MV-4-11 (cell line): ENCODE results near the gene UXT.

Experiments used
- DNase-seq: peaks from one replicate; lab custom pipeline; 2025; lab: John Stamatoyannopoulos, UW

UXT gene

GRCh38 chrX:47649271-47649670 is 9.7 kb downstream of the UXT start:
- DNase-seq = no peak

GRCh38 chrX:47648376-47648775 is 10.6 kb downstream of the UXT start:
- no peak for DNase-seq

DNA sequence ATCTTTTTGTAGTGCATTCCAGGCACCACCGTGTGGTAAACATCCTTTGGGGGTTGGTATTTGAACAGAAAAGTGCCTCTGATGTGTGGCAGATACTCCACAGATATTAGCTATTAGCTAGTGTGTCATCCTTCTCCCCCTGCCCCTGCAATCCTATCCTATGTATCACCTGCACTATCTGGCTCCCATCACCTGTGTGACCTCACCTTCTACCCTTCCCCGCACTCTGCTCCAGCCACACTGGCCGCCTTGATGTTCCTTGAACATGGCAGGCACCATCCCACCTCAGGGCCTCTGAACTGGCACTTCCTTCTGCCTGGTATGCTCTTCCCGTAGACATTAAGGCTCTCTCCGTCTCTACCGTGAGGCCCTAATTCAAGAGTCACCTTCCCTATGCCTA is 12.3 kb downstream of the UXT start:
- DNase-seq = no peak

- DNase-seq = no peak
Observed at GRCh38 chrX:47645530-47645929, 13.4 kb downstream of the UXT start.

GRCh38 chrX:47644557-47645091 is 14.4 kb downstream of the UXT start:
- peak; percentile 14 for DNase-seq

DNA sequence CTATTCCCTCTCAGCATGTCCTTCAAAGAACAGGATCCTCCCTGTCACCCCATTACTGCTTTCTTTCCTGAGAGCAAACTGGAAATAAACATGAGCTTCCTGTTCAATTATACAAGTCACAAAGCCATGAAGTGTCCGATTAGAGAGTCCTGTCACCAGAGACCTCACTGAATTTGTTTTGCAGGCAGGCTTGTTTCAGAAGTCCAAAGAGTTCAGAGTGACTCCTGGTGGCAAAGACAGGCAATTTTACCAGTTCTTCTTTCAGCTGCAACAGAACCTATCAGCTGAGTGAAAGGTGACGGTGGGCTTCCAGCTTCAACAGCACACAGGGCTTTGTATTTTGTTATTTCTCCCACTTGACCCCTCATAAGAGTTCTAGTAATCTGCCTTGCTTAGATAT is 15.1 kb downstream of the UXT start:
- peak; percentile 29 for DNase-seq

- DNase-seq = no peak
Observed at GRCh38 chrX:47638816-47639215, 20.2 kb downstream of the UXT start.

DNA sequence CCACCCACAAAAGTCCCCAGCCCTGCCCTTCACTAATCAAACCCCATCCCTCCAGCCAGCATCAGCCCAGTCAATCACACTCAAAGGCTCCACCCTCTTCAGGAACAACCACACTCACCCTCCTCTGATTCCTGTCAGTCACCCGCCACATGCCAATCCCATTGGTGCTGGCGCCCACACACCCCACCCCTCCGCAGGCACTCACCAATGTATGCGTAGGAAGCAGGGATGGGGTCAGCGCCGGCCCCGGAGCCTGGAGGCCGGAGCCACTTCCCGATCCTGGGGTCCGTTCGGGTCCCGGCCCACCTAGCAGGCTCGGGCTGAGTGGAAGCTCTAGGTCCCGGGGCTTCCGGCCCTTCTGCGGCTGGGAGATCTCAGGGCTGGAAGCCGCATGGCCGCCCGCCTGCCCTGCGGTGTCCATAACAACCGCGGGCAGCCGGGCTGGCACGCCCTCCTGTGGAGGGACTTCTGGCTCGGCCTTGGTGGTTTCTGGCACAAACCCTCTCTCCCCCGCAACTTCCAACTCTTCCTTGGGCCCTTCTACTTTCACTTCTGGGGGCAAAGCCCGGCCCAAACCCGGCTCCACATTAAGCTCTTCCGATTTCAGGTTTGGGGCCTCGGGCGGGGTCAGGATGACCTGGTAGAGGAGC is 21.3 kb downstream of the UXT start:
- peak; percentile 67 for DNase-seq

DNA sequence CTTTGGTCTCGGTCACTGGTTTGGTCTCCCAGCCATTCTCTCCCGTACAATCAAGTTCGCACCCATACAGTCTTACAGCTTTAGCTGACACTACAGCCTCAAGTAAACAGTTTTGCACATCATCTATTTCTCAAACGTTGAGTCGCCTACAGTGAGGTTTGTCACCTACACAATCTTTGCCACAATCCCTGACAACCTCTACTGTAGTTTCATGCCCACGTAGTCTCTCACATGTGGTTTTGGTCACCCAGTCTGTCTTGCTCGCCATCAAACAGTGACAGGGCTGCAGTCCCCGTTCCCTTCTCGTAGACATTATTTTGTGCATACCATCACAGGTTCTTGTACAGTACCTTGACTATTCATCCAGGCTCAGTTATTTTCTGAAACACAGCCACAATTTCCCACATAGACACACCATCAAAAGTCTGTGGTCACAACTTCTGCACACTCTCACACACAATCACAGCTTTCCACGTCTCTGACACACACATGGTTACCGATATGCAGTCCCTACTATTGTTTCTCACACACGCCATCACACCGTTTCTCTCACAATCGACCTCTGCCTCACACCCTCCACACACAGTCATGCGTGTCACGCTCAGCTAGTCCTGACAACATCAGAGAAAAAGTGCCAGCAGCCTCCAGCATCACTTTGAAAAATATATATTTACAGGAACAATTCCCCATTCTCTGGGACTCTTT is 24.0 kb downstream of the UXT start:
- DNase-seq = no peak

GRCh38 chrX:47633689-47634590 is 25.0 kb downstream of the UXT start:
- DNase-seq = peak; percentile 78

- DNase-seq = peak; percentile 41
Observed at GRCh38 chrX:47632666-47633065, 26.3 kb downstream of the UXT start.

GRCh38 chrX:47631676-47632075 is 27.3 kb downstream of the UXT start:
- no peak for DNase-seq

GRCh38 chrX:47629419-47630200 is 29.4 kb downstream of the UXT start, which contains the start of gene CFP:
Gene CFP, minus strand, starts transcription at chrX:47629930. Its CDS starts 86 bp downstream, at chrX:47629844.
- peak; percentile 72 for DNase-seq

GRCh38 chrX:47628982-47629381 is 30.0 kb downstream of the UXT start:
- DNase-seq = no peak

DNA sequence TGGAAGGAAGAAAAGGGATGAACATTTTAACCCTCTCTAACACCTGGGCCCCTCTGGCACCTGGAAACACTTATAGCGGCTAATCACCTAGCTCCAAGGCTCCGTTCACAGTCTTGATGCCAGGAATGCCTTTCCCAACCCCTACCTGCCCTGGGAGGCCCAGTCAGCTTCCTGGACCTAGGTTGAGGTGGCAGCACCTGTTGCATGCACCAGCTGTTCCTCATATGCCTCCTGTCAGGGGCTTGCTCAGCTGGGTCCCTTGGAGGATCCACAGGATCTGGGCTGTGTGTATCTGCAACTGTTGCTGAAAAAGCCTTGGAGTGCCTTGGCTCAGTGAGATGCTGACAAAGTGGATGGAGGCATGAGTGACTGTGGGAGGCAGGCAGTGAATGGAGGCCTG is 33.6 kb downstream of the UXT start:
- DNase-seq = no peak

DNA sequence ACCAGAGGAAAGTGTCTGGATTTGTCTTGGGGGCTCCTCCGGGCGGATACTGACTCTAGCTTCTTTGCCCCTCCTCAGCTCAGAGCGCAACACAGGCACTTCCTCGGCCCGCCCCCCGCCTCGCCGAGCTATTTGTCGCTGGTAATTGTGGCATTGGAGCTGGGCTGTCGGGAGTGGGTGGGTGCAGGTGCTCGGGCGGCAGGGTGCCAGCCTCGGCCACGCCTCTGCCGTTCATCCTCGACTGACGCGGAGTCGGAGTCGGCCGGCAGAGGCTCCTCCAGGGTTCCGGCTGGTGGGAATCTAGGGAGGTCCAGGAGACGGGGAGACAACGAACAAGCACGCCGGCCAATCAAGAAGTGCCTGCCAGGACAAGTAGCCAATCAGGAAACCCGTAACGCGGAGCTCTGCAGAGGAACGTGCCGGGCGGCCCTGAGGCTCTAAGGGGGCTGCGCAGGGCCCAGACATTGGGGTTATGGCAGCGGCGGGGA is 35.4 kb downstream of the UXT start:
- DNase-seq = peak; percentile 32

DNA sequence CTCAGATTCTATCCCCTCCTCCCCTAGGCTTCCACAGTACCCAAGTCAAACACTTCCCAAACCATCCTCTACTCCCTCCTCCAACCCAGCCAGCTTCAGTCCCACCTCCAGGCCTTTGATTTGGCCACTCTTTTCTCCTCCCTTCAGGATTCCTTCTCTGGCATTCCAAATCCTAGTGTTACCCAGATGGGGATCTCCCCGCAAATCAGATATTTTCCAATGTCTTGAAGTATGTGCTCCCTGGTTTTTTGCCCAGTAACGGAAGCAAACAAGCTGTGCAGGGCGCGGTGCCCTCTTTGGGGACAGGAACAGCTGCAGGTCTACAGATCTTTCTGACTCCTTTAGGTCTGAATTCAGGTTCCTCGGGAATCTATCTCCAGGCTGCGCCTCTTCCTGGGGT is 37.1 kb downstream of the UXT start:
- DNase-seq = no peak

- DNase-seq = no peak
Observed at GRCh38 chrX:47620303-47620685, 38.7 kb downstream of the UXT start.

DNA sequence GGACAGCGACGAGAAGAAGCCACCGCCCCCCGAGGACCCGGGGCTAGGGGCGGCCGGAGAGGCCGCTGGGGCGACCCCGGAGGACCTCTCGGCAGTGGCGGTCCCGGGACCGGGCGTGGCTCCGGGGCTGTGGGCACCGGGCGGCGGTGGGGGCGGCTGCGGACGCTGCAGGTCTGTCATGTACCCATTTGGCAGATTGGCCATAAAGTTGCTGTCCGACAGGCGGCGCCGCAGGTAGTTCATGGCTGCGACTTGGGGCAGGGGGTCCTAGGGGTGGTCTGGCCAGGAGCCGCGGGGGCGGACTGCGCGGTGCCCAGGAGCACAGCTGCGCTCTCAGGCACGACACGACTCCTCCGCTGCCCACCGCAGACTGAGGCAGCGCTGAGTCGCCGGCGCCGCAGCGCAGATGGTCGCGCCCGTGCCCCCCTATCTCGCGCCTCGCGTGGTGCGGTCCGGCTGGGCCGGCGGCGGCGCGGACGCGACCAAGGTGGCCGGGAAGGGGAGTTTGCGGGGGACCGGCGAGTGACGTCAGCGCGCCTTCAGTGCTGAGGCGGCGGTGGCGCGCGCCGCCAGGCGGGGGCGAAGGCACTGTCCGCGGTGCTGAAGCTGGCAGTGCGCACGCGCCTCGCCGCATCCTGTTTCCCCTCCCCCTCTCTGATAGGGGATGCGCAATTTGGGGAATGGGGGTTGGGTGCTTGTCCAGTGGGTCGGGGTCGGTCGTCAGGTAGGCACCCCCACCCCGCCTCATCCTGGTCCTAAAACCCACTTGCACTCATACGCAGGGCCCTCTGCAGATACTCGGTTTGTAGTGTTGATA is 39.3 kb downstream of the UXT start, which contains the start of gene SYN1:
TSS of gene SYN1 (minus strand) at position 372 of the 817 bp plus-strand sequence. CDS start at position 243, 129 bp downstream.
- DNase-seq = peak; percentile 59

- DNase-seq = no peak
Observed at GRCh38 chrX:47618923-47619485, 40.0 kb downstream of the UXT start.
